Measurements from ENCODE around the gene POU6F2.

DNA sequence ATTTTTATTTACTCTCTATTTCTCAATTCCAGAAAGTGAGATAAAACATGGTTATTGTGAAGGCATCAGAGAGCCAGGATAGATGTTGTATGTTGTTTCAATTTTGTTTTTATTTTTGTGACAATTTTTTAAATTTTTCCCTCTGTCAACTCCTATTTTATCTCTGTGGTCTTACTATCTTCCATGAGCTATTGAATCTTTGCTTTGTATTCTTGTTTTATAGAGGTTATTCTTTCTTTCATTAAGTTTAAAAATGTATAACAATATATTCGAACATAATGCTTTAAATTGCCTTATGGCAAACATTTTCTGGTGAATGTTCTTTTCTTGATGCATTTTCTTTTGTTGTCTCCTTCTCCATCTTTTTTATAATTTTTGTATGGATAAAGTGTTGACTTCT lies 78.4 kb downstream of the POU6F2 start:
- TF ChIP-seq, protein P1, sequence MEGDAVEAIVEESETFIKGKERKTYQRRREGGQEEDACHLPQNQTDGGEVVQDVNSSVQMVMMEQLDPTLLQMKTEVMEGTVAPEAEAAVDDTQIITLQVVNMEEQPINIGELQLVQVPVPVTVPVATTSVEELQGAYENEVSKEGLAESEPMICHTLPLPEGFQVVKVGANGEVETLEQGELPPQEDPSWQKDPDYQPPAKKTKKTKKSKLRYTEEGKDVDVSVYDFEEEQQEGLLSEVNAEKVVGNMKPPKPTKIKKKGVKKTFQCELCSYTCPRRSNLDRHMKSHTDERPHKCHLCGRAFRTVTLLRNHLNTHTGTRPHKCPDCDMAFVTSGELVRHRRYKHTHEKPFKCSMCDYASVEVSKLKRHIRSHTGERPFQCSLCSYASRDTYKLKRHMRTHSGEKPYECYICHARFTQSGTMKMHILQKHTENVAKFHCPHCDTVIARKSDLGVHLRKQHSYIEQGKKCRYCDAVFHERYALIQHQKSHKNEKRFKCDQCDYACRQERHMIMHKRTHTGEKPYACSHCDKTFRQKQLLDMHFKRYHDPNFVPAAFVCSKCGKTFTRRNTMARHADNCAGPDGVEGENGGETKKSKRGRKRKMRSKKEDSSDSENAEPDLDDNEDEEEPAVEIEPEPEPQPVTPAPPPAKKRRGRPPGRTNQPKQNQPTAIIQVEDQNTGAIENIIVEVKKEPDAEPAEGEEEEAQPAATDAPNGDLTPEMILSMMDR (conservative IDR thresholded peaks at IDR 0.05 in 1 of 2, IDR thresholded peaks at IDR 0.05 in 1 of 2; ENCODE audit: low read depth in 1 of 2, low read length in 2 of 2): no peak
- no peak for TF ChIP-seq EZH2 (IDR thresholded peaks at IDR 0.05; ENCODE audit: low read length, missing control alignments)

Measured in fibroblast of lung (primary cell).